ENCODE data around the gene CD83. TPM values are rescaled to one million over a fixed set of nuclear protein-coding genes. Genes with fewer than 3 reads are reported as not detected.

The CD83 gene
- total and polyA plus RNA-seq, 9 of the 15 experiments (the other 6 are each of a cell fraction or from before 2014, with no cell fraction given): 2.5 to 4.1 (median 3.4) TPM

DNA sequence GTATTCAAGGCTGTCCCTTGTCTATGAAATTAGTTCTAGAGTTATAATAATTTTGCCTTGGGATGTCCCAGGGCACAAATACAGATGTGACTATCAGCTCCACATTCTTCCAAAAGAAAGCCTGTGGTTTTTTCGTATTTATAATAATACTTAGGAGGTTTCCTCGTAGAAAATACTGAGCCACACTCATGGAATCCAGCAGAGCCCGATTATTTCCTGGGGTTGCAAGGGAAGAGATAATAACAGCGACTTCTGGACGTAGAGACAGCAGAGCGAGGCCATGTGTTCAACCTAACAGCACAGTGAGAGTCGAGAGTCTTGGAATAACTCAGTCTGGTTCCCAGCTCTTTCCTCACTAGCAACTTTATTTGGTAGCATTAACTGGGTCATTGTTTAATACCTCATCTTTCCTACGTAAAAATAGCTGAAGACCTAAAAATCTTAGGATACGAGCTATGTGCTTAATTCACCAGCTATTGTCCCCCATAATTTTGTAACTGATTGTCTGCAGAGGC lies 21.2 kb downstream of the CD83 start (continued):
- TF ChIP-seq, protein P1, sequence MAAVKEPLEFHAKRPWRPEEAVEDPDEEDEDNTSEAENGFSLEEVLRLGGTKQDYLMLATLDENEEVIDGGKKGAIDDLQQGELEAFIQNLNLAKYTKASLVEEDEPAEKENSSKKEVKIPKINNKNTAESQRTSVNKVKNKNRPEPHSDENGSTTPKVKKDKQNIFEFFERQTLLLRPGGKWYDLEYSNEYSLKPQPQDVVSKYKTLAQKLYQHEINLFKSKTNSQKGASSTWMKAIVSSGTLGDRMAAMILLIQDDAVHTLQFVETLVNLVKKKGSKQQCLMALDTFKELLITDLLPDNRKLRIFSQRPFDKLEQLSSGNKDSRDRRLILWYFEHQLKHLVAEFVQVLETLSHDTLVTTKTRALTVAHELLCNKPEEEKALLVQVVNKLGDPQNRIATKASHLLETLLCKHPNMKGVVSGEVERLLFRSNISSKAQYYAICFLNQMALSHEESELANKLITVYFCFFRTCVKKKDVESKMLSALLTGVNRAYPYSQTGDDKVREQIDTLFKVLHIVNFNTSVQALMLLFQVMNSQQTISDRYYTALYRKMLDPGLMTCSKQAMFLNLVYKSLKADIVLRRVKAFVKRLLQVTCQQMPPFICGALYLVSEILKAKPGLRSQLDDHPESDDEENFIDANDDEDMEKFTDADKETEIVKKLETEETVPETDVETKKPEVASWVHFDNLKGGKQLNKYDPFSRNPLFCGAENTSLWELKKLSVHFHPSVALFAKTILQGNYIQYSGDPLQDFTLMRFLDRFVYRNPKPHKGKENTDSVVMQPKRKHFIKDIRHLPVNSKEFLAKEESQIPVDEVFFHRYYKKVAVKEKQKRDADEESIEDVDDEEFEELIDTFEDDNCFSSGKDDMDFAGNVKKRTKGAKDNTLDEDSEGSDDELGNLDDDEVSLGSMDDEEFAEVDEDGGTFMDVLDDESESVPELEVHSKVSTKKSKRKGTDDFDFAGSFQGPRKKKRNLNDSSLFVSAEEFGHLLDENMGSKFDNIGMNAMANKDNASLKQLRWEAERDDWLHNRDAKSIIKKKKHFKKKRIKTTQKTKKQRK (IDR thresholded peaks at IDR 0.05; ENCODE audit: borderline replicate concordance, low read depth, low read length): no peak
- no peak for TF ChIP-seq RAD51 (IDR thresholded peaks at IDR 0.05; ENCODE audit: borderline replicate concordance, low read depth)

DNA sequence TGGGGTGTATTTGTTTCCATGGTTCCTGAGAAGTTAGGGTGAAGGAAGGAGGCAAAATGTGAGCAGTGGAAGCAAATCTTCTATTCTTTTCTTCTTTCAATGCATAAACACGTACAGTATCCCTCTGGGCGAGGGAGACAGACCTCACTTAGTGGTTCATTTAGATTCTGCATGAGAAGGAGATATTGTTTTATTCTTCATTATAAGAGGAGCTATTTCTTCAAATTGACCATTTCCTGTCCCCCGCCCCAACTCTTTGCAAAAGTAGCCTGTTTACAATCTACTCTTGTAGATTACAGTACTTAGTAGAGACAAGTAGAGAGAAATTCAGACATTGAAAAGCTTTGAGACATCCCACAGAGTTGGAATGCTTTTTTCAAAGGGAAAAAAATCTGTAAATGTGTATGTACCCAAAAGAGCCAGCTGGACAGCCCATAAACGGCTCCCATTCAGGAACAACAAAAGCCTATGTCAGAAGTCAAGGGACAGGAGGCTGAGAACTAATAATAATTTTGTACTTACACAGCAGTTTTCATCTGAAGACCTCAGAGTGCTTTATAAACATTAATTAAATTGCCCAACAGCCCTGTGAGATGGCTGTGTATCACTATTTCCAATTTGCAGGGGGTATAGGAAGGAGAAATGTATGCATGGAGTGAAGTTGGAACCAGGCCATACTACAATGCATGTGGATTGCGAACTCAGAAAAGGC lies 23.9 kb downstream of the CD83 start:
- H3K27ac ChIP-seq (ENCODE audit: extremely low read depth, low read depth, low read length): no peak overlapping the region
- H3K4me3 ChIP-seq: no peak overlapping the region
- DNase-seq (ENCODE audit: extremely low read depth in 1 of 4, low spot score in 3 of 4) (no peak), ATAC-seq (no peak), FAIRE-seq (no peak)
- no peak overlapping the region for H3K9ac ChIP-seq (ENCODE audit: insufficient read depth in 1 of 2, low read depth in 2 of 2, low read length in 2 of 2)
- CTCF ChIA-PET (ENCODE audit: low intra/inter-chr PET ratio): interaction anchor here (1.3 kb wide), 1 partner anchor 11 kb away, joined by 3 read pairs; no protein-coding TSS in a partner anchor
- H3K79me2 ChIP-seq (ENCODE audit: control insufficient read depth, insufficient read depth, low read length): no peaks in the 10 kb centered on the region
- in situ Hi-C loops (cut with MboI) (no loop called here), intact Hi-C loops (cut with micrococcal nuclease) (loop anchor here (5.0 kb wide), 1 partner anchor 64 kb away; no protein-coding TSS in a partner anchor)
- TF ChIP-seq ATF1 (CRISPR knock-in tag; IDR thresholded peaks at IDR 0.05): no peak
- TF ChIP-seq ATF1 (tag; IDR thresholded peaks at IDR 0.05): no peak
- no peak for TF ChIP-seq HSF4 (CRISPR knock-in tag; IDR thresholded peaks at IDR 0.05; ENCODE audit: borderline replicate concordance)
- no peak for TF ChIP-seq KAT8 (IDR thresholded peaks at IDR 0.05; ENCODE audit: low read depth)
- 0 out of 2 replicates have a peak, but pooled peaks have one; percentile 5 for TF ChIP-seq MAFG (tag; conservative IDR thresholded peaks at IDR 0.05)
- TF ChIP-seq FOS (IDR thresholded peaks at IDR 0.05; ENCODE audit: extremely low read depth, insufficient read length): no peak
- TF ChIP-seq ZNF316 (IDR thresholded peaks at IDR 0.05): peak; percentile 50; the same call in 1 of the 2 replicates
- TF ChIP-seq, protein P2, sequence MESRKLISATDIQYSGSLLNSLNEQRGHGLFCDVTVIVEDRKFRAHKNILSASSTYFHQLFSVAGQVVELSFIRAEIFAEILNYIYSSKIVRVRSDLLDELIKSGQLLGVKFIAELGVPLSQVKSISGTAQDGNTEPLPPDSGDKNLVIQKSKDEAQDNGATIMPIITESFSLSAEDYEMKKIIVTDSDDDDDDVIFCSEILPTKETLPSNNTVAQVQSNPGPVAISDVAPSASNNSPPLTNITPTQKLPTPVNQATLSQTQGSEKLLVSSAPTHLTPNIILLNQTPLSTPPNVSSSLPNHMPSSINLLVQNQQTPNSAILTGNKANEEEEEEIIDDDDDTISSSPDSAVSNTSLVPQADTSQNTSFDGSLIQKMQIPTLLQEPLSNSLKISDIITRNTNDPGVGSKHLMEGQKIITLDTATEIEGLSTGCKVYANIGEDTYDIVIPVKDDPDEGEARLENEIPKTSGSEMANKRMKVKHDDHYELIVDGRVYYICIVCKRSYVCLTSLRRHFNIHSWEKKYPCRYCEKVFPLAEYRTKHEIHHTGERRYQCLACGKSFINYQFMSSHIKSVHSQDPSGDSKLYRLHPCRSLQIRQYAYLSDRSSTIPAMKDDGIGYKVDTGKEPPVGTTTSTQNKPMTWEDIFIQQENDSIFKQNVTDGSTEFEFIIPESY (CRISPR knock-in tag; IDR thresholded peaks at IDR 0.05): no peak
- no peaks in the 10 kb centered on the region for H3K9me3 ChIP-seq (replicated peaks; ENCODE audit: control insufficient read depth, insufficient read depth, low read depth, low read length)
- 51% methylated on average over 5 of the region's 5 CpGs for WGBS (ENCODE audit: insufficient coverage, low coverage, missing lambda C conversion rate)
- H3K9me1 ChIP-seq (ENCODE audit: control insufficient read depth, insufficient read depth, low read length): no peaks in the 10 kb centered on the region
- BruUV-seq (replicated peaks): no TSS peak
- no peak overlapping the region for H3K4me2 ChIP-seq (ENCODE audit: insufficient read depth, low read length)
- H3K36me3 ChIP-seq (ENCODE audit: control insufficient read depth, insufficient read depth, low read length): no peaks in the 10 kb centered on the region
- no peaks in the 10 kb centered on the region for H4K20me1 ChIP-seq (replicated peaks; ENCODE audit: control insufficient read depth, insufficient read depth, low read length)
- peaks cover 1 to 11% of the 10 kb centered on the region in 2 experiments; a peak in 4 of 5 replicates for H3K27me3 ChIP-seq (ENCODE audit: control insufficient read depth in 2 of 2, insufficient read depth in 2 of 2, low read length in 2 of 2)
- POLR2A ChIA-PET: interaction anchor here (1.9 kb wide), 1 partner anchor 12 kb away, joined by 5 read pairs; no protein-coding TSS in a partner anchor
- no peak overlapping the region for H2AFZ ChIP-seq (ENCODE audit: low read depth, low read length)
- peaks cover 1 to 3% of the 10 kb centered on the region in 2 experiments; a peak in 3 of 5 replicates for H3K4me1 ChIP-seq (replicated peaks in 1 of 2; ENCODE audit: control insufficient read depth in 2 of 2, insufficient read depth in 2 of 2, low read length in 2 of 2)

All from K562 (cell line).